Measurements from ENCODE around the gene CLCN5.

The CLCN5 gene

GRCh38 chrX:50117476-50117875 lies 195.1 kb downstream of the CLCN5 start:
- Mint-ChIP-seq H3K36me3 (ENCODE audit: low read depth) (no peaks in the 10 kb centered on the region), H3K9me3 (peaks cover 6% of the 10 kb centered on the region), H3K27me3 (ENCODE audit: low read depth) (peaks cover 3% of the 10 kb centered on the region), H3K4me3 (no peak overlapping the region), H3K4me1 (no peaks in the 10 kb centered on the region), H3K27ac (no peak overlapping the region)
- no peak for TF ChIP-seq CTCF (IDR thresholded peaks at IDR 0.05; ENCODE audit: unreplicated experiment in 3 of 3)

- Mint-ChIP-seq H3K27me3 (ENCODE audit: low read depth) (peaks cover 3% of the 10 kb centered on the region), H3K9me3 (peaks cover 16% of the 10 kb centered on the region), H3K36me3 (ENCODE audit: low read depth) (no peaks in the 10 kb centered on the region), H3K4me1 (no peaks in the 10 kb centered on the region), H3K27ac (no peak overlapping the region), H3K4me3 (no peak overlapping the region)
- no peak for TF ChIP-seq CTCF (IDR thresholded peaks at IDR 0.05; ENCODE audit: unreplicated experiment in 3 of 3)
Measured at GRCh38 chrX:50125480-50125879, 203.1 kb downstream of the CLCN5 start.

- H3K27ac Mint-ChIP-seq = peak overlapping the region in 1 of 3 experiments; percentile 16
- H3K27me3 Mint-ChIP-seq (ENCODE audit: low read depth) = no peaks in the 10 kb centered on the region
- no peak for TF ChIP-seq CTCF (IDR thresholded peaks at IDR 0.05; ENCODE audit: unreplicated experiment in 3 of 3)
- H3K9me3 Mint-ChIP-seq = no peaks in the 10 kb centered on the region
- H3K4me1 Mint-ChIP-seq = peaks cover 5% of the 10 kb centered on the region
- no peak overlapping the region for H3K4me3 Mint-ChIP-seq
- H3K36me3 Mint-ChIP-seq (ENCODE audit: low read depth) = no peaks in the 10 kb centered on the region
Measured at GRCh38 chrX:50147972-50148371, 225.6 kb downstream of the CLCN5 start.

All from nephron (organoid).